MM.1S (cell line): ENCODE data around the gene TMEM178B.
"Not testable (repeated sequence)": the region's sequence is repeated elsewhere in the genome, so short reads cannot be mapped to it uniquely, and the experiment has no call there.

ENCODE experiments used
- DNase-seq: peaks from one replicate; pipeline ENCODE4 v3.0.0-alpha.2; 2015
- H2AFZ ChIP-seq: fragments of 300-600 bp; sonication (generic); 2 replicates; pipeline ENCODE4 v1.6.0; 2016; ENCODE audit warnings: antibody characterized with exemption, low read length
- H3F3A ChIP-seq: fragments of 300-600 bp; sonication (generic); 2 replicates; pipeline ENCODE4 v1.6.1; 2016; ENCODE audit warnings: mild to moderate bottlenecking, antibody characterized with exemption, low read length, moderate library complexity, mixed read lengths; ENCODE audit not compliant: insufficient read depth
- H3K27ac ChIP-seq: fragments of 300-600 bp; sonication (generic); 2 replicates; pipeline ENCODE4 v1.5.1; 2016; ENCODE audit warnings: mild to moderate bottlenecking, low read length
- H3K27me3 ChIP-seq: fragments of 300-600 bp; sonication (generic); replicated peaks from 2 replicates; pipeline ENCODE4 v1.6.0; 2016; ENCODE audit warnings: low read length; ENCODE audit not compliant: insufficient read depth
- H3K36me3 ChIP-seq: fragments of 300-600 bp; sonication (generic); replicated peaks from 2 replicates; pipeline ENCODE4 v1.6.1; 2016; ENCODE audit warnings: mild to moderate bottlenecking, low read length, mixed read lengths; ENCODE audit not compliant: insufficient read depth
- H3K4me1 ChIP-seq: fragments of 300-600 bp; sonication (generic); 2 replicates; pipeline ENCODE4 v1.6.1; 2016; ENCODE audit warnings: low read length, mixed read lengths
- H3K4me2 ChIP-seq: fragments of 300-600 bp; sonication (generic); 2 replicates; pipeline ENCODE4 v1.6.0; 2016; ENCODE audit warnings: low read depth, low read length
- H3K4me3 ChIP-seq: fragments of 300-600 bp; sonication (generic); 2 replicates; pipeline ENCODE4 v1.5.1; 2016; ENCODE audit warnings: low read length, mixed read lengths
- H3K79me2 ChIP-seq: fragments of 300-600 bp; sonication (generic); 2 replicates; pipeline ENCODE4 v1.6.1; 2016; ENCODE audit warnings: mixed run types, low read length, mixed read lengths
- H3K9ac ChIP-seq: fragments of 300-600 bp; sonication (generic); 2 replicates; pipeline ENCODE4 v1.6.1; 2016; ENCODE audit warnings: low read length, mixed read lengths
- H3K9me2 ChIP-seq: fragments of 300-600 bp; sonication (generic); replicated peaks from 2 replicates; pipeline ENCODE4 v1.6.1; 2016; ENCODE audit warnings: mild to moderate bottlenecking, low read length, mixed read lengths; ENCODE audit not compliant: insufficient read depth
- H3K9me3 ChIP-seq: fragments of 300-600 bp; sonication (generic); replicated peaks from 2 replicates; pipeline ENCODE4 v1.6.1; 2016; ENCODE audit warnings: mild to moderate bottlenecking, low read length, mixed read lengths; ENCODE audit not compliant: insufficient read depth
- H4K20me1 ChIP-seq: fragments of 300-600 bp; sonication (generic); 2 replicates; pipeline ENCODE4 v1.6.1; 2016; ENCODE audit warnings: mild to moderate bottlenecking, low read length, moderate library complexity, mixed read lengths; ENCODE audit not compliant: insufficient read depth
- CTCF ChIP-seq: fragments of 300-600 bp; sonication (generic); IDR thresholded peaks from 2 replicates; pipeline ENCODE4 v1.5.1; 2016; ENCODE audit warnings: antibody characterized with exemption, low read length, mixed read lengths
- EZH2 ChIP-seq: fragments of 300-600 bp; sonication (generic); optimal IDR thresholded peaks from 2 replicates; pipeline ENCODE3; 2017; ENCODE audit warnings: low read depth, mild to moderate bottlenecking, antibody characterized with exemption, low read length, mixed read lengths
- EZH2phosphoT487 ChIP-seq: fragments of 300-600 bp; sonication (generic); IDR thresholded peaks from 2 replicates; pipeline ENCODE4 v1.6.1; 2018; ENCODE audit warnings: antibody characterized with exemption, low read length

The TMEM178B gene

GRCh38 chr7:141074997-141075396 lies 1.1 kb downstream of the TMEM178B start:
- Histone ChIP-seq H3K4me2 (peak overlapping the region; percentile 97), H3K9ac (peak overlapping the region; percentile 75; the same call in 1 of the 2 replicates), H2AFZ (peak overlapping the region; percentile 91), H3K4me1 (peaks cover 9% of the 10 kb centered on the region), H3K9me2 (no peaks in the 10 kb centered on the region), H3K79me2 (peaks cover 55% of the 10 kb centered on the region), H3F3A (0 out of 2 replicates have a peak, but pooled peaks cover 9% of the 10 kb centered on the region), H3K27me3 (no peaks in the 10 kb centered on the region), H4K20me1 (no peaks in the 10 kb centered on the region), H3K9me3 (no peaks in the 10 kb centered on the region), H3K36me3 (no peaks in the 10 kb centered on the region), H3K4me3 (peak overlapping the region; percentile 91), H3K27ac (no peak overlapping the region)
- no peak for TF ChIP-seq CTCF
- TF ChIP-seq EZH2phosphoT487 = no peak
- TF ChIP-seq EZH2 = no peak
- peak; percentile 10 for DNase-seq

DNA sequence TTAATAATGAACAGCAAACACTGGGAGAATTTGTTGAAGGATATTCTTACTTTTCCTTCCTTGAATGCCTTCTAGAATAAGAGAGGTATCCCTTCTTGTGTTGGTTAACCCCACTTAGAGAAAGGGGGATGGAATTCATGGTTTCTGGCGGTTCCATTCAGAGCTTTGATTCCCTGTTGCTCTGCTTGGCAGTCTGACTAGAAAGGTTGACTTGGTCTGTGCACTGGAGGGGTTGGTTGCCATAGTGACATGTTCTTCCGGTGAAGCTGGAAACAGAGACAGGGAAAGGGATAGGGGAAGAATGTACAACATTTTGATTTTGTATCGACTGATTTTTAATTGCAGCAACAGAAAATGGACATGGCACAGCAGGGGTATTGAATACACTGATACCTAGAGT lies 2.5 kb downstream of the TMEM178B start:
- Histone ChIP-seq H3K27me3 (no peaks in the 10 kb centered on the region), H3K9me3 (no peaks in the 10 kb centered on the region), H3K9ac (no peak overlapping the region), H2AFZ (no peak overlapping the region), H3K4me3 (no peak overlapping the region), H3K4me2 (peak overlapping the region; percentile 97; the same call in 1 of the 2 replicates), H3F3A (0 out of 2 replicates have a peak, but pooled peaks cover 9% of the 10 kb centered on the region), H4K20me1 (no peaks in the 10 kb centered on the region), H3K36me3 (no peaks in the 10 kb centered on the region), H3K27ac (no peak overlapping the region), H3K4me1 (peaks cover 9% of the 10 kb centered on the region), H3K79me2 (peaks cover 65% of the 10 kb centered on the region), H3K9me2 (no peaks in the 10 kb centered on the region)
- TF ChIP-seq EZH2 = no peak
- TF ChIP-seq CTCF = no peak
- TF ChIP-seq EZH2phosphoT487 = no peak
- no peak for DNase-seq

DNA sequence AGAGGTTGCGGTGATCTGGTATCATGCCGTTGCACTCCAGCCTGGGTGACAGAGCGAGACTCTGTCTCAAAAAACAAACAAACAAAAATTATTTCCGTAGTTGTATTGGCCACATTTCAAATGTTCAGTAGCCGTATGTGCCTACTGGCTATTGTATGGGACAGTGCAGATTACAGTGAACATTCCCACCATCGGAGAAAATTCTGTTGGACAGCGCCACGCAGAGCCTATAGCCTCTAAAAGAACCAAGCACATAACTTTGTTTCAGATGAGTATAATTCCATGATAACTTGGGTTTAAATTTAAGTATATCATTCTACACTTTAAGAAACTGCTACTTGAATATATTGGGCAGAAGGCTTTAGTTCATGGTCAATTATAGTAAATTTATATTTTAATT lies 5.4 kb downstream of the TMEM178B start:
- TF ChIP-seq CTCF = no peak
- no peak for TF ChIP-seq EZH2phosphoT487
- TF ChIP-seq EZH2 = no peak
- H3K36me3 ChIP-seq = no peaks in the 10 kb centered on the region
- no peak overlapping the region for H3K4me3 ChIP-seq
- H3K9me2 ChIP-seq = no peaks in the 10 kb centered on the region
- 0 out of 2 replicates have a peak, but pooled peaks cover 3% of the 10 kb centered on the region for H3F3A ChIP-seq
- H3K9ac ChIP-seq = no peak overlapping the region
- H3K4me1 ChIP-seq = peaks cover 9% of the 10 kb centered on the region
- H2AFZ ChIP-seq = no peak overlapping the region
- no peaks in the 10 kb centered on the region for H3K9me3 ChIP-seq
- H3K27ac ChIP-seq = no peak overlapping the region
- no peaks in the 10 kb centered on the region for H3K27me3 ChIP-seq
- no peak overlapping the region for H3K4me2 ChIP-seq
- H4K20me1 ChIP-seq = no peaks in the 10 kb centered on the region
- H3K79me2 ChIP-seq = peaks cover 75% of the 10 kb centered on the region
- DNase-seq = no peak

DNA sequence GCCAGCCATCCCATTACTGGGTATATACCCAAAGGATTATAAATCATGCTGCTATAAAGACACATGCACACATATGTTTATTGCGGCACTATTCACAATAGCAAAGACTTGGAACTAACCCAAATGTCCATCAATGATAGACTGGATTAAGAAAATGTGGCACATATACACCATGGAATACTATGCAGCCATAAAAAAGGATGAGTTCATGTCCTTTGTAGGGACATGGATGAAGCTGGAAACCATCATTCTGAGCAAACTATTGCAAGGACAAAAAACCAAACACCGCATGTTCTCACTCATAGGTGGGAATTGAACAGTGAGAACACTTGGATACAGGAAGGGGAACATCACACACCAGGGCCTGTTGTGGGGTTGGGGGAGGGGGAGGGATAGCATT lies 15.6 kb downstream of the TMEM178B start:
- H3K27me3 ChIP-seq, H4K20me1 ChIP-seq, H3K9me3 ChIP-seq, DNase-seq, H3K4me1 ChIP-seq, H3K9ac ChIP-seq, H3F3A ChIP-seq, H3K4me3 ChIP-seq, H3K36me3 ChIP-seq, H2AFZ ChIP-seq, H3K9me2 ChIP-seq, H3K4me2 ChIP-seq, H3K27ac ChIP-seq: not testable (repeated sequence)
- H3K79me2 ChIP-seq = peaks cover 19% of the 10 kb centered on the region
